GM21515 (cell line): ENCODE results near the gene SLC8B1.

Experiments used
- ATAC-seq: cut with Tn5 transposase; IDR thresholded peaks from one replicate; pipeline ENCODE4 v1.9.1; 2021; ENCODE audit not compliant: unreplicated experiment

The SLC8B1 gene

GRCh38 chr12:113271853-113272561 is 62.9 kb downstream of the SLC8B1 start:
- ATAC-seq = no peak

GRCh38 chr12:113271466-113271852 is 63.5 kb downstream of the SLC8B1 start:
- ATAC-seq = no peak

GRCh38 chr12:113270709-113271009 is 64.2 kb downstream of the SLC8B1 start:
- ATAC-seq = no peak

- ATAC-seq = no peak
These were observed 65.5 kb downstream of the SLC8B1 start for GRCh38 chr12:113269257-113269943.

- no peak for ATAC-seq
These were observed 66.3 kb downstream of the SLC8B1 start for GRCh38 chr12:113268621-113269020.

- no peak for ATAC-seq
These were observed 66.8 kb downstream of the SLC8B1 start for GRCh38 chr12:113268136-113268535.

- ATAC-seq = no peak
These were observed 67.3 kb downstream of the SLC8B1 start for GRCh38 chr12:113267621-113268020.

GRCh38 chr12:113266106-113266895 is 68.6 kb downstream of the SLC8B1 start:
- ATAC-seq = no peak

GRCh38 chr12:113263431-113263963 is 71.4 kb downstream of the SLC8B1 start:
- no peak for ATAC-seq

- no peak for ATAC-seq
These were observed 72.2 kb downstream of the SLC8B1 start for GRCh38 chr12:113262710-113263109.

GRCh38 chr12:113261847-113262470 is 73.0 kb downstream of the SLC8B1 start:
- no peak for ATAC-seq

GRCh38 chr12:113260636-113261300 is 74.1 kb downstream of the SLC8B1 start:
- no peak for ATAC-seq

GRCh38 chr12:113260127-113260526 is 74.8 kb downstream of the SLC8B1 start:
- no peak for ATAC-seq

GRCh38 chr12:113257564-113257963 is 77.3 kb downstream of the SLC8B1 start:
- ATAC-seq = no peak

- ATAC-seq = no peak
These were observed 80.6 kb downstream of the SLC8B1 start for GRCh38 chr12:113254298-113254697.

GRCh38 chr12:113253532-113254285 is 81.2 kb downstream of the SLC8B1 start:
- ATAC-seq = no peak

- ATAC-seq = no peak
These were observed 82.4 kb downstream of the SLC8B1 start for GRCh38 chr12:113252494-113252893.

- ATAC-seq = no peak
These were observed 83.4 kb downstream of the SLC8B1 start for GRCh38 chr12:113251404-113252070.

- ATAC-seq = no peak
These were observed 84.9 kb downstream of the SLC8B1 start for GRCh38 chr12:113250045-113250444.

- no peak for ATAC-seq
These were observed 85.4 kb downstream of the SLC8B1 start for GRCh38 chr12:113249546-113249945.
